ENCODE measurements around the gene ADAM22.

- TF ChIP-seq CTCF (IDR thresholded peaks at IDR 0.05) (no peak), POLR2A (IDR thresholded peaks at IDR 0.05) (no peak)
Observed at GRCh38 chr7:88105231-88105630, 171.2 kb downstream of the ADAM22 start.

Data from right lobe of liver (tissue), 4 donors.